HEK293 (cell line): ENCODE results near the gene STUM.

ENCODE experiments used
- CTCF ChIA-PET: fragments of 350-600 bp; formaldehyde crosslinking; extraction: SDS; loops from one replicate; lab custom pipeline; 2021; ENCODE audit warnings: antibody characterized with exemption; lab: Yijun Ruan, JAX
- POLR2A ChIA-PET: fragments of 300-600 bp; formaldehyde crosslinking; extraction: SDS; loops from one replicate; lab custom pipeline; 2020; ENCODE audit warnings: antibody characterized with exemption, inconsistent platforms; lab: Yijun Ruan, JAX
- H3K27ac ChIP-seq: fragments of 200-500 bp; sonication (Bioruptor generic); 2 replicates; pipeline ENCODE4 v1.5.1; 2014; ENCODE audit warnings: low read depth, low read length, control low read depth, inconsistent platforms; ENCODE audit errors: extremely low read depth
- H3K36me3 ChIP-seq, 2 experiments: fragments of 200-500 bp in 1 of 2; sonication (Bioruptor generic) in 1 of 2; 1 replicate in 1 of 2; 2 replicates in 1 of 2; pipeline ENCODE4 v1.5.1; 2014 to 2017; ENCODE audit warnings: inconsistent platforms in 2 of 2, low read length in 2 of 2; ENCODE audit not compliant: control insufficient read depth in 2 of 2, insufficient read depth in 1 of 2
- H3K4me1 ChIP-seq: fragments of 200-500 bp; sonication (Bioruptor generic); 2 replicates; pipeline ENCODE4 v1.5.1; 2014; ENCODE audit warnings: mild to moderate bottlenecking, low read length, inconsistent platforms; ENCODE audit not compliant: control insufficient read depth, insufficient read depth
- H3K4me3 ChIP-seq: 2 replicates; pipeline ENCODE4 v1.5.1; 2011; ENCODE audit warnings: low read depth, mild to moderate bottlenecking, control low read depth, low read length, moderate library complexity
- H3K9me3 ChIP-seq: fragments of 200-500 bp; sonication (Bioruptor generic); 2 replicates; pipeline ENCODE4 v1.5.1; 2014; ENCODE audit warnings: low read depth, low read length, inconsistent platforms; ENCODE audit not compliant: control insufficient read depth, insufficient read depth
- BCL11B ChIP-seq: fragments of 450-650 bp; formaldehyde crosslinking; IDR thresholded peaks from 2 replicates; pipeline ENCODE4 v1.5.1; 2016; ENCODE audit warnings: low read depth, missing biosample characterization, missing genetic modification characterization
- GLI4 ChIP-seq: fragments of 450-650 bp; formaldehyde crosslinking; IDR thresholded peaks from 2 replicates; pipeline ENCODE4 v1.5.1; 2016; ENCODE audit warnings: missing biosample characterization, missing genetic modification characterization
- GLIS1 ChIP-seq: fragments of 450-650 bp; formaldehyde crosslinking; IDR thresholded peaks from 2 replicates; pipeline ENCODE4 v1.5.1; 2016; ENCODE audit warnings: missing biosample characterization, missing genetic modification characterization
- GLIS2 ChIP-seq: fragments of 450-650 bp; formaldehyde crosslinking; IDR thresholded peaks from 2 replicates; pipeline ENCODE4 v1.5.1; 2016; ENCODE audit warnings: missing biosample characterization, missing genetic modification characterization
- KLF16 ChIP-seq: fragments of 450-650 bp; formaldehyde crosslinking; IDR thresholded peaks from 2 replicates; pipeline ENCODE4 v1.5.1; 2017; ENCODE audit warnings: missing biosample characterization, missing genetic modification characterization
- KLF9 ChIP-seq: fragments of 450-650 bp; formaldehyde crosslinking; IDR thresholded peaks from 2 replicates; pipeline ENCODE4 v1.5.1; 2016; ENCODE audit warnings: missing biosample characterization, missing genetic modification characterization, low read depth
- MZF1 ChIP-seq: fragments of 450-650 bp; formaldehyde crosslinking; IDR thresholded peaks from 2 replicates; pipeline ENCODE4 v1.5.1; 2017; ENCODE audit warnings: missing biosample characterization, missing genetic modification characterization, borderline replicate concordance
- PRDM1 ChIP-seq: fragments of 450-650 bp; formaldehyde crosslinking; IDR thresholded peaks from 2 replicates; pipeline ENCODE4; 2016; ENCODE audit warnings: missing biosample characterization, missing genetic modification characterization
- ZBTB17 ChIP-seq: fragments of 450-650 bp; formaldehyde crosslinking; IDR thresholded peaks from 2 replicates; pipeline ENCODE4 v1.5.1; 2016; ENCODE audit warnings: missing biosample characterization, missing genetic modification characterization
- ZBTB20 ChIP-seq: fragments of 450-650 bp; formaldehyde crosslinking; IDR thresholded peaks from 2 replicates; pipeline ENCODE4 v1.5.1; 2016; ENCODE audit warnings: missing biosample characterization, missing genetic modification characterization
- ZBTB48 ChIP-seq: fragments of 450-650 bp; formaldehyde crosslinking; IDR thresholded peaks from 2 replicates; pipeline ENCODE4 v1.5.1; 2016; ENCODE audit warnings: missing biosample characterization, missing genetic modification characterization
- ZNF211 ChIP-seq: fragments of 450-650 bp; formaldehyde crosslinking; IDR thresholded peaks from 2 replicates; pipeline ENCODE4 v1.5.1; 2016; ENCODE audit warnings: low read depth, missing biosample characterization, missing genetic modification characterization
- ZNF223 ChIP-seq: fragments of 450-650 bp; formaldehyde crosslinking; IDR thresholded peaks from 2 replicates; pipeline ENCODE4 v1.5.1; 2016; ENCODE audit warnings: missing biosample characterization, missing genetic modification characterization
- ZNF24 ChIP-seq: fragments of 450-650 bp; formaldehyde crosslinking; IDR thresholded peaks from 2 replicates; pipeline ENCODE4 v1.5.1; 2016; ENCODE audit warnings: missing biosample characterization, missing genetic modification characterization
- ZNF248 ChIP-seq: fragments of 450-650 bp; formaldehyde crosslinking; IDR thresholded peaks from 2 replicates; pipeline ENCODE4 v1.5.1; 2017; ENCODE audit warnings: missing biosample characterization, missing genetic modification characterization
- ZNF292 ChIP-seq: fragments of 450-650 bp; formaldehyde crosslinking; IDR thresholded peaks from 2 replicates; pipeline ENCODE4 v1.5.1; 2016; ENCODE audit warnings: low read depth, missing biosample characterization, missing genetic modification characterization, borderline replicate concordance
- ZNF416 ChIP-seq: fragments of 450-650 bp; formaldehyde crosslinking; IDR thresholded peaks from 2 replicates; pipeline ENCODE4 v1.5.1; 2016; ENCODE audit warnings: missing biosample characterization, missing genetic modification characterization
- ZNF48 ChIP-seq: fragments of 450-650 bp; formaldehyde crosslinking; IDR thresholded peaks from 2 replicates; pipeline ENCODE4 v1.5.1; 2016; ENCODE audit warnings: missing biosample characterization, missing genetic modification characterization
- ZNF585B ChIP-seq: fragments of 450-650 bp; formaldehyde crosslinking; IDR thresholded peaks from 2 replicates; pipeline ENCODE4 v1.5.1; 2016; ENCODE audit warnings: missing biosample characterization, missing genetic modification characterization
- ZNF76 ChIP-seq: fragments of 450-650 bp; formaldehyde crosslinking; IDR thresholded peaks from 2 replicates; pipeline ENCODE4; 2016; ENCODE audit warnings: low read depth, missing biosample characterization, missing genetic modification characterization, borderline replicate concordance
- ZXDB ChIP-seq: fragments of 450-650 bp; formaldehyde crosslinking; IDR thresholded peaks from 2 replicates; pipeline ENCODE4 v1.5.1; 2016; ENCODE audit warnings: missing biosample characterization, missing genetic modification characterization
- TF ChIP-seq, protein P1 (sequence below): fragments of 450-650 bp; formaldehyde crosslinking; optimal IDR thresholded peaks from 2 replicates; pipeline ENCODE3; 2016; ENCODE audit warnings: missing biosample characterization, mild to moderate bottlenecking, missing genetic modification characterization
- TF ChIP-seq, protein P2 (sequence below): fragments of 450-650 bp; formaldehyde crosslinking; IDR thresholded peaks from 2 replicates; pipeline ENCODE4 v1.5.1; 2016; ENCODE audit warnings: missing biosample characterization, missing genetic modification characterization
- TF ChIP-seq, protein P3 (sequence below): fragments of 450-650 bp; formaldehyde crosslinking; IDR thresholded peaks from 2 replicates; pipeline ENCODE4 v1.5.1; 2016; ENCODE audit warnings: missing biosample characterization, missing genetic modification characterization
- TF ChIP-seq, protein P4 (sequence below): fragments of 450-650 bp; formaldehyde crosslinking; IDR thresholded peaks from 2 replicates; pipeline ENCODE4 v1.5.1; 2016; ENCODE audit warnings: missing biosample characterization, missing genetic modification characterization
- TF ChIP-seq, protein P5 (sequence below): fragments of 450-650 bp; formaldehyde crosslinking; IDR thresholded peaks from 2 replicates; pipeline ENCODE4 v1.5.1; 2017; ENCODE audit warnings: missing biosample characterization, missing genetic modification characterization

Gene STUM

DNA sequence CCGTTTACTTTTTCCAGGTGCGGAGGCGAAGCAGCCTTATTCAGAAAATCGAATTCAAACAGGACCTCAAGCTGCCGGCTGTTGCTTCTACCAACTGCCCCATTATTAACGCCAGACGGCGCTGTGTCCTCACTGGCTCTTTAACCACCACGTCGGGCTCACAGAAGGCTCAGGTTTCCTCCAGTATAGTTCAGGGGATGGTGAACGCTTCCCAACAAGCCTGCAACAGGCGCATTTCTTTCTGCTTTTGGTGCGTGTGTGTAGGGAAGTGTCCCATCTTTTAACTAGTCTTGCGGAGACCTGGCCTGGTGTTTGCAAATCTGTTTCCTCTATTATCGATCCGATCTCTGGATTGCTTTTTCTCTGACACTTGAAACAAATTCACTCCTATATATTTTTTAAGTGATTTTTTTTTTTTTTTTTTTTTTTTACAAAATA lies 791 bp upstream of the STUM start (continued):
- no peak for TF ChIP-seq ZNF585B (tag by site-specific recombination)

DNA sequence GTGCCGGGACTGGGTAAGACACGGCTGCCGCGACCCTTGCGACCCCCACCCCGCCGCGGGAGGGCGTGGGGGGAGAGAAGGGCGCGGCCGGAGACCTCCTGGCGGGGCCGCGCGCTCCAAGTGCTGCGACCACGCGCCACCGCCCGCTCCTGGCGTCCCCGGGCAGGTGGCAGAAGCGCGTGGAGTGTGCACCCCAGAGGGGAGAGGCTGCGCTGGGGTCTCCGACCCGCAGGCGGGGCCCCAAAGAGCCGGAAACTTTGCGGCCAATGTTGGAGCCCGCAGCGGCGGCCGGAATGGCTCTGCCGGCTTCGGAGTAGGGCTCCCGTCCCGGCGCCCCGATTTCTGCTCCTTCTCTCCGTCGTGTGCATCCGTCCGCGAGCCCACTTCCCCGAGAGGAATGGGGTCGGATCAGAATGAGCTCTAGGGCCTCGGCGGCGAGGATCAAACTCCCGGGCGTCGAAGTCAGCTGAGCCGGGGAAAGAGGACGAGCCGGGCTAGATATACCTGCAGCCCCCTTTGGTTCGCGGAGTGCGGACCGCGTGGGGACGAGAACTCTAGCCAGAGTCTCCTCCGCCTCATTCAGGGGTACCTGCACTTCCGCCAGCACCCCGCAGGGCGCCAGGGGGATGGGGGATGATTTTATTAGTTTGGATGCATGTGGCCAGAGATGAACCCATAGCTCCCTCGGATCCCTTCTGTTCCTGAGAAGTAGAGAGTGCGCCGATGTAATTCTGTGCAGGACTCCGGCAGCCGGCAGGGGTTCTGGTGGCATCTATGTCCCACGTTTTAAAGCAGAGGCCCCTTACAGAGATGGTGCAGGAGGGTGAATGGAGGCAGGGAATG lies 751 bp downstream of the STUM start:
- H3K4me1 ChIP-seq: peaks cover 27% of the 10 kb centered on the region
- peak overlapping the region; percentile 55; the same call in 1 of the 2 replicates for H3K27ac ChIP-seq
- ChIA-PET POLR2A (interaction anchor here (0.8 kb wide), 1 partner anchor 21 kb away, joined by 3 read pairs; no protein-coding TSS in a partner anchor), CTCF (interaction anchor here (0.5 to 6.5 kb wide), 15 partner anchors 11 to 505 kb away, joined by 3 to 84 read pairs (median 7); no protein-coding TSS in a partner anchor)
- no peaks in the 10 kb centered on the region for H3K9me3 ChIP-seq
- peak overlapping the region; percentile 47 for H3K4me3 ChIP-seq
- H3K36me3 ChIP-seq: no peaks in the 10 kb centered on the region
- no peak for TF ChIP-seq ZNF416 (tag by site-specific recombination)
- TF ChIP-seq KLF9: peak; percentile 38; the same call in 1 of the 2 replicates
- TF ChIP-seq GLIS1 (tag by site-specific recombination): peak; percentile 89
- peak; percentile 98 for TF ChIP-seq GLIS2 (tag by site-specific recombination)
- TF ChIP-seq, protein P1, sequence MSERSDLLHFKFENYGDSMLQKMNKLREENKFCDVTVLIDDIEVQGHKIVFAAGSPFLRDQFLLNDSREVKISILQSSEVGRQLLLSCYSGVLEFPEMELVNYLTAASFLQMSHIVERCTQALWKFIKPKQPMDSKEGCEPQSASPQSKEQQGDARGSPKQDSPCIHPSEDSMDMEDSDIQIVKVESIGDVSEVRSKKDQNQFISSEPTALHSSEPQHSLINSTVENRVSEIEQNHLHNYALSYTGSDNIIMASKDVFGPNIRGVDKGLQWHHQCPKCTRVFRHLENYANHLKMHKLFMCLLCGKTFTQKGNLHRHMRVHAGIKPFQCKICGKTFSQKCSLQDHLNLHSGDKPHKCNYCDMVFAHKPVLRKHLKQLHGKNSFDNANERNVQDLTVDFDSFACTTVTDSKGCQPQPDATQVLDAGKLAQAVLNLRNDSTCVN (tag by site-specific recombination): peak; percentile 96
- TF ChIP-seq ZNF76 (tag by site-specific recombination): 0 out of 2 replicates have a peak, but pooled peaks have one; percentile 19
- TF ChIP-seq ZNF211 (tag by site-specific recombination): no peak
- TF ChIP-seq KLF16 (tag by site-specific recombination): 0 out of 2 replicates have a peak, but pooled peaks have one; percentile 15
- TF ChIP-seq, protein P2, sequence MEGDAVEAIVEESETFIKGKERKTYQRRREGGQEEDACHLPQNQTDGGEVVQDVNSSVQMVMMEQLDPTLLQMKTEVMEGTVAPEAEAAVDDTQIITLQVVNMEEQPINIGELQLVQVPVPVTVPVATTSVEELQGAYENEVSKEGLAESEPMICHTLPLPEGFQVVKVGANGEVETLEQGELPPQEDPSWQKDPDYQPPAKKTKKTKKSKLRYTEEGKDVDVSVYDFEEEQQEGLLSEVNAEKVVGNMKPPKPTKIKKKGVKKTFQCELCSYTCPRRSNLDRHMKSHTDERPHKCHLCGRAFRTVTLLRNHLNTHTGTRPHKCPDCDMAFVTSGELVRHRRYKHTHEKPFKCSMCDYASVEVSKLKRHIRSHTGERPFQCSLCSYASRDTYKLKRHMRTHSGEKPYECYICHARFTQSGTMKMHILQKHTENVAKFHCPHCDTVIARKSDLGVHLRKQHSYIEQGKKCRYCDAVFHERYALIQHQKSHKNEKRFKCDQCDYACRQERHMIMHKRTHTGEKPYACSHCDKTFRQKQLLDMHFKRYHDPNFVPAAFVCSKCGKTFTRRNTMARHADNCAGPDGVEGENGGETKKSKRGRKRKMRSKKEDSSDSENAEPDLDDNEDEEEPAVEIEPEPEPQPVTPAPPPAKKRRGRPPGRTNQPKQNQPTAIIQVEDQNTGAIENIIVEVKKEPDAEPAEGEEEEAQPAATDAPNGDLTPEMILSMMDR (tag by site-specific recombination): no peak; the same call in none of the 2 replicates
- peak; percentile 97 for TF ChIP-seq ZBTB48
- TF ChIP-seq PRDM1 (tag by site-specific recombination): no peak
- TF ChIP-seq GLI4 (tag by site-specific recombination): no peak
- TF ChIP-seq, protein P3, sequence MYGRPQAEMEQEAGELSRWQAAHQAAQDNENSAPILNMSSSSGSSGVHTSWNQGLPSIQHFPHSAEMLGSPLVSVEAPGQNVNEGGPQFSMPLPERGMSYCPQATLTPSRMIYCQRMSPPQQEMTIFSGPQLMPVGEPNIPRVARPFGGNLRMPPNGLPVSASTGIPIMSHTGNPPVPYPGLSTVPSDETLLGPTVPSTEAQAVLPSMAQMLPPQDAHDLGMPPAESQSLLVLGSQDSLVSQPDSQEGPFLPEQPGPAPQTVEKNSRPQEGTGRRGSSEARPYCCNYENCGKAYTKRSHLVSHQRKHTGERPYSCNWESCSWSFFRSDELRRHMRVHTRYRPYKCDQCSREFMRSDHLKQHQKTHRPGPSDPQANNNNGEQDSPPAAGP: peak; percentile 67; the same call in 1 of the 2 replicates
- TF ChIP-seq, protein P4, sequence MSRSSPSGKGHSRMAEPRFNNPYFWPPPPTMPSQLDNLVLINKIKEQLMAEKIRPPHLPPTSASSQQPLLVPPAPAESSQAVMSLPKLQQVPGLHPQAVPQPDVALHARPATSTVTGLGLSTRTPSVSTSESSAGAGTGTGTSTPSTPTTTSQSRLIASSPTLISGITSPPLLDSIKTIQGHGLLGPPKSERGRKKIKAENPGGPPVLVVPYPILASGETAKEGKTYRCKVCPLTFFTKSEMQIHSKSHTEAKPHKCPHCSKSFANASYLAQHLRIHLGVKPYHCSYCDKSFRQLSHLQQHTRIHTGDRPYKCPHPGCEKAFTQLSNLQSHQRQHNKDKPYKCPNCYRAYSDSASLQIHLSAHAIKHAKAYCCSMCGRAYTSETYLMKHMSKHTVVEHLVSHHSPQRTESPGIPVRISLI: no peak
- TF ChIP-seq MZF1 (tag by site-specific recombination): 0 out of 2 replicates have a peak, but pooled peaks have one; percentile 40
- TF ChIP-seq ZNF223 (tag by site-specific recombination): no peak; the same call in 1 of the 2 replicates
- peak; percentile 76 for TF ChIP-seq ZBTB20 (tag by site-specific recombination)
- TF ChIP-seq ZNF24 (tag by site-specific recombination): 0 out of 2 replicates have a peak, but pooled peaks have one; percentile 14
- TF ChIP-seq ZXDB (tag by site-specific recombination): 0 out of 2 replicates have a peak, but pooled peaks have one; percentile 14
- TF ChIP-seq BCL11B (tag by site-specific recombination): peak; percentile 73; the same call in 1 of the 2 replicates
- no peak for TF ChIP-seq ZNF292
- TF ChIP-seq ZNF48 (tag by site-specific recombination): no peak
- peak; percentile 55 for TF ChIP-seq ZBTB17 (tag by site-specific recombination)
- TF ChIP-seq, protein P5, sequence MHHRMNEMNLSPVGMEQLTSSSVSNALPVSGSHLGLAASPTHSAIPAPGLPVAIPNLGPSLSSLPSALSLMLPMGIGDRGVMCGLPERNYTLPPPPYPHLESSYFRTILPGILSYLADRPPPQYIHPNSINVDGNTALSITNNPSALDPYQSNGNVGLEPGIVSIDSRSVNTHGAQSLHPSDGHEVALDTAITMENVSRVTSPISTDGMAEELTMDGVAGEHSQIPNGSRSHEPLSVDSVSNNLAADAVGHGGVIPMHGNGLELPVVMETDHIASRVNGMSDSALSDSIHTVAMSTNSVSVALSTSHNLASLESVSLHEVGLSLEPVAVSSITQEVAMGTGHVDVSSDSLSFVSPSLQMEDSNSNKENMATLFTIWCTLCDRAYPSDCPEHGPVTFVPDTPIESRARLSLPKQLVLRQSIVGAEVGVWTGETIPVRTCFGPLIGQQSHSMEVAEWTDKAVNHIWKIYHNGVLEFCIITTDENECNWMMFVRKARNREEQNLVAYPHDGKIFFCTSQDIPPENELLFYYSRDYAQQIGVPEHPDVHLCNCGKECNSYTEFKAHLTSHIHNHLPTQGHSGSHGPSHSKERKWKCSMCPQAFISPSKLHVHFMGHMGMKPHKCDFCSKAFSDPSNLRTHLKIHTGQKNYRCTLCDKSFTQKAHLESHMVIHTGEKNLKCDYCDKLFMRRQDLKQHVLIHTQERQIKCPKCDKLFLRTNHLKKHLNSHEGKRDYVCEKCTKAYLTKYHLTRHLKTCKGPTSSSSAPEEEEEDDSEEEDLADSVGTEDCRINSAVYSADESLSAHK (tag by site-specific recombination): no peak
- TF ChIP-seq ZNF248 (tag by site-specific recombination): no peak
